Astrocyte (in vitro differentiated cells and primary cell): ENCODE data around the gene STK11IP. TPM values are rescaled to one million over a fixed set of nuclear protein-coding genes. Genes with fewer than 3 reads are reported as not detected.

Experiments
- DNase-seq: peaks from one replicate; pipeline ENCODE4 v3.0.0-alpha.2; 2010; ENCODE audit warnings: low read depth
- FAIRE-seq: peaks from 2 replicates; lab custom pipeline; 2011; peaks lifted over from hg19 to GRCh38; lab: Jason Lieb, UNC
- H2AFZ ChIP-seq: 2 replicates; pipeline ENCODE4 v1.6.0; 2012; ENCODE audit warnings: low read depth, low read length, inconsistent platforms
- H3K27ac ChIP-seq: 2 replicates; pipeline ENCODE4 v1.5.1; 2011; ENCODE audit warnings: low read depth, low read length, inconsistent platforms
- H3K27me3 ChIP-seq: 2 replicates; pipeline ENCODE4 v1.6.0; 2011; ENCODE audit warnings: low read length, inconsistent platforms; ENCODE audit not compliant: insufficient read depth
- H3K36me3 ChIP-seq: 2 replicates; pipeline ENCODE4 v1.5.1; 2011; ENCODE audit warnings: low read length, inconsistent platforms; ENCODE audit not compliant: insufficient read depth
- H3K4me1 ChIP-seq: 2 replicates; pipeline ENCODE4 v1.5.1; 2011; ENCODE audit warnings: low read length, inconsistent platforms; ENCODE audit not compliant: insufficient read depth
- H3K4me2 ChIP-seq: 2 replicates; pipeline ENCODE4 v1.6.0; 2012; ENCODE audit warnings: low read length, inconsistent platforms
- H3K4me3 ChIP-seq: 2 replicates; pipeline ENCODE4 v1.5.1; 2011; ENCODE audit warnings: low read depth, mild to moderate bottlenecking, low read length, inconsistent platforms; ENCODE audit not compliant: insufficient read depth
- H3K79me2 ChIP-seq: 2 replicates; pipeline ENCODE4 v1.6.0; 2012; ENCODE audit warnings: mild to moderate bottlenecking, low read length, inconsistent platforms; ENCODE audit not compliant: insufficient read depth
- H3K9ac ChIP-seq: 2 replicates; pipeline ENCODE4 v1.6.0; 2012; ENCODE audit warnings: mild to moderate bottlenecking, low read length, inconsistent platforms
- H3K9me3 ChIP-seq: 2 replicates; pipeline ENCODE4 v1.5.1; 2012; ENCODE audit warnings: low read depth, mild to moderate bottlenecking, low read length, inconsistent platforms; ENCODE audit not compliant: insufficient read depth
- H4K20me1 ChIP-seq: 2 replicates; pipeline ENCODE4 v1.6.0; 2012; ENCODE audit warnings: low read length, inconsistent platforms; ENCODE audit not compliant: insufficient read depth
- H3K27ac Mint-ChIP-seq: one replicate; pipeline ENCODE4 v1.8.0; 2021; ENCODE audit warnings: mild to moderate bottlenecking, mixed read lengths; ENCODE audit not compliant: unreplicated experiment
- H3K27me3 Mint-ChIP-seq: one replicate; pipeline ENCODE4 v1.8.0; 2021; ENCODE audit warnings: low read depth, mixed read lengths; ENCODE audit not compliant: unreplicated experiment
- H3K36me3 Mint-ChIP-seq: one replicate; pipeline ENCODE4 v1.8.0; 2021; ENCODE audit warnings: low read depth, mixed read lengths; ENCODE audit not compliant: unreplicated experiment
- H3K4me1 Mint-ChIP-seq: one replicate; pipeline ENCODE4 v1.8.0; 2021; ENCODE audit warnings: low read depth, mixed read lengths; ENCODE audit not compliant: unreplicated experiment
- H3K4me3 Mint-ChIP-seq: one replicate; pipeline ENCODE4 v1.8.0; 2021; ENCODE audit warnings: mild to moderate bottlenecking, moderate library complexity, mixed read lengths; ENCODE audit not compliant: unreplicated experiment
- H3K9me3 Mint-ChIP-seq: one replicate; pipeline ENCODE4 v1.8.0; 2021; ENCODE audit warnings: mild to moderate bottlenecking, mixed read lengths; ENCODE audit not compliant: unreplicated experiment
- EZH2 ChIP-seq: IDR thresholded peaks from 2 replicates; pipeline ENCODE4 v1.6.1; 2012; ENCODE audit warnings: mild to moderate bottlenecking, low read length, inconsistent platforms; ENCODE audit not compliant: insufficient read depth
- total RNA-seq: library from RNA; stranded (reverse); gene quantifications from 2 replicates; pipeline ENCODE4 v1.2.1, GENCODE V29; 2021
- TF ChIP-seq, protein P1 (sequence below): IDR thresholded peaks from 2 replicates; pipeline ENCODE4 v1.5.1; 2011; ENCODE audit warnings: low read depth, mild to moderate bottlenecking, inconsistent platforms, low read length, moderate library complexity; ENCODE audit not compliant: insufficient read depth

The STK11IP gene
- total RNA-seq, 1 donor from 2014 or later = 24.9 TPM

DNA sequence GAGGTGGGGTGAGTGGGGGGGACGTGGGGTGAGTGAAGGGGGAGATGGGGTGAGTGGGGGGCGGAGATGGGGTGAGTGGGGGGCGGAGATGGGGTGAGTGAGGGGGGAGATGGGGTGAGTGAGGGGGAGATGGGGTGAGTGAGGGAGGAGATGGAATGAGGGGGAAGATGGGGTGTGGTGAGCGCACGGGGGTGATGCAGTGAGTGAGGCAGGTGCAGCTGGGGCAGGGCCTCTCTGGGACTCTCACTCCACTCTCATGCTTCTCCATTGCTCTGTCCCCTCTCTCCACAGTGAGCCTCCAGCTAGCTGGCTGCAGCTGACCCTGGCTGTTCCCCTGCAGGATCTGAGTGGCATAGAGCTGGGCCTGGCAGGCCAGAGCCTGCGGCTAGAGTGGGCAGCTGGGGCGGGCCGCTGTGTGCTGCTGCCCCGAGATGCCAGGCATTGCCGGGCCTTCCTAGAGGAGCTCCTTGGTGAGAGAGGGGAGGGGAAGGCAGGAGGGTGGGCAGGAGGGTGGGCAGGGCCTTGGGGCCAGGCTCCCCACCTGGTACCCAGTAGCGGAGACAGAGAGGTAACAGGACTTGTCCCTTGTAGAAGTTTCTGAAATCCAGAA is 15.9 kb downstream of the STK11IP start:
- no peak overlapping the region for H3K4me3 Mint-ChIP-seq
- H3K27ac Mint-ChIP-seq = no peak overlapping the region
- FAIRE-seq = no peak

DNA sequence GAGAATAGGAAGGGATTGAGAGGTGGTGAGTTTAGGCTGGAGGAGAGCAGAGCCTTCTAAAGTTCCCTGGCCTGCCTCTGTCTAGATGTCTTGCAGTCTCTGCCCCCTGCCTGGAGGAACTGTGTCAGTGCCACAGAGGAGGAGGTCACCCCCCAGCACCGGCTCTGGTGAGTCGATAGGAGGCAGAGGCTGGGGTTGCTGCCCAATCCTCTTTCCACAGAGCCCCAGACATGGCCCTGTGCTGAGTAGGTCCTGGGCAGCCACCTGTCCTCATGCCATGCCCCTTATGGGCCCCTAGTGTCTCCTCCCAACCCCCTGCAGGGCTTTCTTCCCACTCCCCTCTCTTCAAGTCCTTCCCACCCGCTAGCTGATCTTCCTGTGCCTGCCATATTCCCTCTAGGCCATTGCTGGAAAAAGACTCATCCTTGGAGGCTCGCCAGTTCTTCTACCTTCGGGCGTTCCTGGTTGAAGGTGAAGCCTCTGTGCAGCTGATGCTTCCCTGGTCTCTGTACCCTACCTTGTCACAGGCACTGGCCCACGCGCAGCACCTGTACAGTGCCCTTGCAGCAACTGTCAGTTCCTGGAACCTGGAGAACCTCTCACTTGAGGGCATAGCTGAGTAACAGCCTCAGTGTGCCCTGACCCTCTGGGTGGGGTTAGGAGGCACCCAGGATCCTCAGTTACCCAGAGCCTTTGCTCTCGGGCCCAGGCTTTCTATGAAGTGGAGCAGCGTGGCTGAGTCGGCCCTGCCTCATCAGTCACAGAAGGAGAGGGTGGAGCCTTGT is 16.6 kb downstream of the STK11IP start:
- Mint-ChIP-seq H3K27ac (no peak overlapping the region), H3K9me3 (peaks cover 3% of the 10 kb centered on the region), H3K4me1 (no peaks in the 10 kb centered on the region), H3K4me3 (no peak overlapping the region), H3K27me3 (no peaks in the 10 kb centered on the region), H3K36me3 (peaks cover 27% of the 10 kb centered on the region)
- H3K9ac ChIP-seq = no peak overlapping the region
- H3K27me3 ChIP-seq = no peaks in the 10 kb centered on the region
- no peaks in the 10 kb centered on the region for H3K4me1 ChIP-seq
- TF ChIP-seq EZH2 = no peak
- TF ChIP-seq, protein P1, sequence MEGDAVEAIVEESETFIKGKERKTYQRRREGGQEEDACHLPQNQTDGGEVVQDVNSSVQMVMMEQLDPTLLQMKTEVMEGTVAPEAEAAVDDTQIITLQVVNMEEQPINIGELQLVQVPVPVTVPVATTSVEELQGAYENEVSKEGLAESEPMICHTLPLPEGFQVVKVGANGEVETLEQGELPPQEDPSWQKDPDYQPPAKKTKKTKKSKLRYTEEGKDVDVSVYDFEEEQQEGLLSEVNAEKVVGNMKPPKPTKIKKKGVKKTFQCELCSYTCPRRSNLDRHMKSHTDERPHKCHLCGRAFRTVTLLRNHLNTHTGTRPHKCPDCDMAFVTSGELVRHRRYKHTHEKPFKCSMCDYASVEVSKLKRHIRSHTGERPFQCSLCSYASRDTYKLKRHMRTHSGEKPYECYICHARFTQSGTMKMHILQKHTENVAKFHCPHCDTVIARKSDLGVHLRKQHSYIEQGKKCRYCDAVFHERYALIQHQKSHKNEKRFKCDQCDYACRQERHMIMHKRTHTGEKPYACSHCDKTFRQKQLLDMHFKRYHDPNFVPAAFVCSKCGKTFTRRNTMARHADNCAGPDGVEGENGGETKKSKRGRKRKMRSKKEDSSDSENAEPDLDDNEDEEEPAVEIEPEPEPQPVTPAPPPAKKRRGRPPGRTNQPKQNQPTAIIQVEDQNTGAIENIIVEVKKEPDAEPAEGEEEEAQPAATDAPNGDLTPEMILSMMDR = no peak
- H2AFZ ChIP-seq = no peak overlapping the region
- H4K20me1 ChIP-seq = no peaks in the 10 kb centered on the region
- H3K27ac ChIP-seq = no peak overlapping the region
- H3K9me3 ChIP-seq = no peaks in the 10 kb centered on the region
- H3K4me3 ChIP-seq = no peak overlapping the region
- H3K79me2 ChIP-seq = no peaks in the 10 kb centered on the region
- FAIRE-seq (no peak), DNase-seq (no peak)
- no peak overlapping the region for H3K4me2 ChIP-seq
- H3K36me3 ChIP-seq = peaks cover 8% of the 10 kb centered on the region

More for the DNA sequence above, 15.9 kb downstream of the STK11IP start:
- peaks cover 3% of the 10 kb centered on the region for H3K9me3 Mint-ChIP-seq
- Histone ChIP-seq H3K4me1 (no peaks in the 10 kb centered on the region), H3K9me3 (no peaks in the 10 kb centered on the region), H3K4me2 (no peak overlapping the region), H2AFZ (no peak overlapping the region), H3K9ac (no peak overlapping the region), H3K27me3 (no peaks in the 10 kb centered on the region), H3K27ac (no peak overlapping the region), H3K4me3 (no peak overlapping the region), H3K79me2 (no peaks in the 10 kb centered on the region), H3K36me3 (peaks cover 8% of the 10 kb centered on the region), H4K20me1 (no peaks in the 10 kb centered on the region)
- no peaks in the 10 kb centered on the region for H3K27me3 Mint-ChIP-seq
- TF ChIP-seq EZH2 = no peak
- TF ChIP-seq, protein P1 = no peak
- H3K36me3 Mint-ChIP-seq = peaks cover 27% of the 10 kb centered on the region
- no peaks in the 10 kb centered on the region for H3K4me1 Mint-ChIP-seq
- no peak for DNase-seq

DNA sequence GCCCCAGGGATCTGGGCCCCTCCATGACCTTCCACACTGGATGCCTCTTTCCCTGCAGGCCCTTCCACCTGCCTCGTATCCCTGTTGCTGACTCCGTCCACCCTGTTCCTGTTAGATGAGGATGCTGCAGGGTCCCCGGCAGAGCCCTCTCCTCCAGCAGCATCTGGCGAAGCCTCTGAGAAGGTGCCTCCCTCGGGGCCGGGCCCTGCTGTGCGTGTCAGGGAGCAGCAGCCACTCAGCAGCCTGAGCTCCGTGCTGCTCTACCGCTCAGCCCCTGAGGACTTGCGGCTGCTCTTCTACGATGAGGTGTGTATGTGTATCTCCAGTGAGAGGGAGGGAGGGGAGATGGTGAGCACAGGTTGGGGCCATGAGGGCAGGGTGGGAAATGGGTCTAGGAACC is 17.4 kb downstream of the STK11IP start:
- H3K27me3 ChIP-seq = no peaks in the 10 kb centered on the region
- Mint-ChIP-seq H3K36me3 (peaks cover 27% of the 10 kb centered on the region), H3K4me3 (no peak overlapping the region), H3K4me1 (no peaks in the 10 kb centered on the region), H3K9me3 (peaks cover 3% of the 10 kb centered on the region), H3K27me3 (no peaks in the 10 kb centered on the region), H3K27ac (no peak overlapping the region)
- H3K79me2 ChIP-seq = no peaks in the 10 kb centered on the region
- H3K9me3 ChIP-seq = no peaks in the 10 kb centered on the region
- FAIRE-seq (no peak), DNase-seq (no peak)
- H4K20me1 ChIP-seq = no peaks in the 10 kb centered on the region
- TF ChIP-seq, protein P1 = no peak
- TF ChIP-seq EZH2 = no peak
- no peak overlapping the region for H2AFZ ChIP-seq
- H3K4me3 ChIP-seq = no peak overlapping the region
- no peak overlapping the region for H3K27ac ChIP-seq
- H3K9ac ChIP-seq = no peak overlapping the region
- H3K4me2 ChIP-seq = no peak overlapping the region
- H3K4me1 ChIP-seq = no peaks in the 10 kb centered on the region
- peaks cover 6% of the 10 kb centered on the region for H3K36me3 ChIP-seq
